ENCODE data around the gene CYP26B1. TPM values are rescaled to one million over a fixed set of nuclear protein-coding genes. Genes with fewer than 3 reads are reported as not detected.

CYP26B1 gene
- total RNA-seq, 1 experiment from 2014 or later = 0.20 TPM

GRCh38 chr2:72141881-72142451, 5.7 kb downstream of the CYP26B1 start:
- Histone ChIP-seq H3K9ac (ENCODE audit: extremely low read depth, insufficient read length, low read length) (no peak overlapping the region), H3K18ac (ENCODE audit: insufficient read length, low read depth, low read length) (no peak overlapping the region), H3K79me2 (ENCODE audit: insufficient read depth, low read length) (no peaks in the 10 kb centered on the region), H4K20me1 (ENCODE audit: control insufficient read depth, insufficient read depth, insufficient read length) (no peaks in the 10 kb centered on the region), H3K23ac (ENCODE audit: insufficient read length, low read depth, low read length) (no peak overlapping the region), H2BK12ac (ENCODE audit: insufficient read length, low read depth, low read length) (no peak overlapping the region), H3K4ac (ENCODE audit: low read depth, low read length) (no peak overlapping the region), H3K4me1 (ENCODE audit: insufficient read depth, low read length) (no peaks in the 10 kb centered on the region; the same call in 1 of the 2 replicates), H3T11ph (ENCODE audit: low read length) (no peak overlapping the region), H2BK120ac (ENCODE audit: low read depth, low read length, poor library complexity, severe bottlenecking) (no peak overlapping the region), H3K79me1 (ENCODE audit: insufficient read depth, low read depth, low read length, poor library complexity, severe bottlenecking) (no peaks in the 10 kb centered on the region), H2BK15ac (ENCODE audit: low read depth, low read length) (no peak overlapping the region), H4K8ac (replicated peaks; ENCODE audit: insufficient read length, low read depth, low read length) (no peak overlapping the region), H2AK5ac (ENCODE audit: insufficient read length, low read length) (no peak overlapping the region), H2BK5ac (ENCODE audit: insufficient read length, low read length) (no peak overlapping the region), H3K27ac (ENCODE audit: insufficient read length, low read depth, low read length) (no peak overlapping the region), H3K14ac (ENCODE audit: insufficient read depth, low read length) (no peak overlapping the region), H3K23me2 (ENCODE audit: insufficient read length, low read depth, low read length, poor library complexity, severe bottlenecking) (peaks cover 19% of the 10 kb centered on the region), H2AFZ (ENCODE audit: low read length) (no peak overlapping the region), H3K27me3 (ENCODE audit: insufficient read depth, low read length) (peaks cover 55% of the 10 kb centered on the region), H3K4me2 (ENCODE audit: insufficient read depth, insufficient read length, low read length) (no peak overlapping the region), H2BK20ac (ENCODE audit: low read depth, low read length, poor library complexity, severe bottlenecking) (no peak overlapping the region), H4K5ac (ENCODE audit: insufficient read length, low read depth, low read length) (no peak overlapping the region), H4K91ac (ENCODE audit: insufficient read length, low read depth, low read length) (no peak overlapping the region), H3K56ac (ENCODE audit: insufficient read length, low read depth, low read length) (no peak overlapping the region), H3K9me3 (ENCODE audit: control insufficient read depth, low read depth, low read length) (no peaks in the 10 kb centered on the region)
- no peak overlapping the region for H3K27ac Mint-ChIP-seq
- H3K4me3 Mint-ChIP-seq = peak overlapping the region in 1 of 2 experiments; percentile 79; a peak in 2 of 5 replicates
- no peak for TF ChIP-seq CTCF (conservative IDR thresholded peaks at IDR 0.05)
- peaks cover 0 to 6% of the 10 kb centered on the region in 2 experiments; a peak in 2 of 5 replicates for H3K9me3 Mint-ChIP-seq
- peak; percentile 20 for DNase-seq
- H3K36me3 Mint-ChIP-seq (ENCODE audit: insufficient read depth in 1 of 3, low read depth in 3 of 3) = no peaks in the 10 kb centered on the region
- peaks cover 87% of the 10 kb centered on the region for H3K27me3 Mint-ChIP-seq (ENCODE audit: low read depth)
- no CpG with 5 or more reads among the region's 13 CpGs for WGBS (ENCODE audit: extremely low coverage, insufficient read length, low lambda C conversion rate)
- peaks cover 19 to 43% of the 10 kb centered on the region in 2 experiments for H3K4me1 Mint-ChIP-seq
